NT2/D1 (cell line): ENCODE measurements around the gene RPL19.

ENCODE experiments used
- SUZ12 ChIP-seq: IDR thresholded peaks from 2 replicates; pipeline ENCODE4 v1.6.1; 2011; ENCODE audit not compliant: insufficient read length, insufficient read depth; ENCODE audit errors: extremely low read depth
- YY1 ChIP-seq: IDR thresholded peaks from 2 replicates; pipeline ENCODE4 v1.6.1; 2011; ENCODE audit not compliant: insufficient read length, insufficient read depth
- ZNF274 ChIP-seq: IDR thresholded peaks from 2 replicates; pipeline ENCODE4 v1.6.1; 2011; ENCODE audit warnings: mild to moderate bottlenecking, low read depth, low read length

DNA sequence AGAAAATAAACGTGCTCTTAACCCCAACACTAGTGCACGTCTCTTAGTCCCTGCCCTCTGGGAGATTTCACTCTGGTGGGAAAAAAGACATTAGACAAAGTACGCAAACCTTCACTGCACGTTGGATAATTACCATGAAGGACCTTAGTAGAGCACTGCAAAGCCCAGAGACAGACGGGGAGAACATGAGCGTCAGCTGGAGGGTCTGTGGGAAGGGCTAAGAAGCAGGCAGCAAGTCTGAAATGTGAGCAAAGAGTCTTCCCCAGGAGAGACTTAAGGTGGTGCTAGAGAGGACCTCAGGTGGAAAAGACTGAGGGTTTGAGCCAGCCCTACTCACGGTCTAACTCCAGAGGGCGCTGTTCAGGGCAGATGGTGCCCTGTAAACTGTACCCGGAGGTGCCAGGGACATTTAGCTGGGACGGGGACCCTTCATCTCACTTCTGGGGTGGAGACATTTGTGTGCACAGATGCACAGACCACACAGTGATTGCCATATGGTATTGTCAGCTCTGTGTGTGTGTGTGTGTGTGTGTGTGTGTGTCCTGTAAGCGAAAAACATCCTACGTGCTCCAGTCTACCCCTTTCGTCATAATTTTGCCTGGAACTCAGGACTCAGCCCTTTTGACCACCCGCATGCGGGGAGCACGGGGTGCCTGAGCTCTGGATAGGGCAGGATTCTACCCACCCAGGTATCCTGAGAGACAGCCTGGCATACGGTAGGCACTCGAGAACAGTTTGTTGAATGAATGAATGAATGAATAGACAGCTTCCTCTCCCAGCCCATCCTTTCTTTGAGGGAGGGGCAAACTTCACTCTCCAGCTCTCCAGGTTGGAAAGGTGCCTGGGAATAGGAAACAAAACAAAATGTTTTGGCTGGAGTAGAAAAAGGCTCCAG, 35.7 kb downstream of the RPL19 start:
- TF ChIP-seq SUZ12 (no peak), ZNF274 (no peak), YY1 (no peak)
